Measurements from ENCODE around the gene PCYOX1L.

DNA sequence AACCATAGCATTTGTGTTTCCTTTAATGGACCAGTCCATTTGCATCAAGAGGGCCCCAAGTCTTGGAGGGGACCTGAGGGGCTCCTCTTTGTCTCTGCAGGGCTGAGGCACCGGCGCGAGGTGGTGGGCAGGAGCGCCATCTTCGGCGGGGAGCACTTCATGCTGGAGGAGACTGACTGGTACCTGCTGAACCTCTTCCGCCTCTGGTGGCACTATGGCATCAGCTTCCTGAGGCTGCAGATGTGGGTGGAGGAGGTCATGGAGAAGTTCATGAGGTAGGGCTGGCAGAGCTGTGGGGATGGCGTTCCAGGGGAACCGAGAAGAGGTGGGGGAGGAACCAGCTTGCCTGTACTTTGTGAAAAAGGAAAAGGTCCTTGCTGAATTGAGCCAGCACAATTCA is 6.1 kb downstream of the PCYOX1L start:
- TF ChIP-seq SP1 (IDR thresholded peaks at IDR 0.05) (no peak), SUZ12 (IDR thresholded peaks at IDR 0.05) (no peak), ELF4 (IDR thresholded peaks at IDR 0.05) (no peak), FOXK2 (IDR thresholded peaks at IDR 0.05) (no peak), FOXA1 (IDR thresholded peaks at IDR 0.05) (no peak), ZNF384 (IDR thresholded peaks at IDR 0.05) (no peak), BHLHE40 (IDR thresholded peaks at IDR 0.05; ENCODE audit: borderline replicate concordance) (no peak)
